HG02884 (cell line): ENCODE data around the gene PSENEN.

Experiments
- ATAC-seq: cut with Tn5 transposase; IDR thresholded peaks from one replicate; pipeline ENCODE4 v1.9.1; 2021; ENCODE audit warnings: mild to moderate bottlenecking, moderate library complexity; ENCODE audit not compliant: unreplicated experiment

The PSENEN gene, protein sequence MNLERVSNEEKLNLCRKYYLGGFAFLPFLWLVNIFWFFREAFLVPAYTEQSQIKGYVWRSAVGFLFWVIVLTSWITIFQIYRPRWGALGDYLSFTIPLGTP

DNA sequence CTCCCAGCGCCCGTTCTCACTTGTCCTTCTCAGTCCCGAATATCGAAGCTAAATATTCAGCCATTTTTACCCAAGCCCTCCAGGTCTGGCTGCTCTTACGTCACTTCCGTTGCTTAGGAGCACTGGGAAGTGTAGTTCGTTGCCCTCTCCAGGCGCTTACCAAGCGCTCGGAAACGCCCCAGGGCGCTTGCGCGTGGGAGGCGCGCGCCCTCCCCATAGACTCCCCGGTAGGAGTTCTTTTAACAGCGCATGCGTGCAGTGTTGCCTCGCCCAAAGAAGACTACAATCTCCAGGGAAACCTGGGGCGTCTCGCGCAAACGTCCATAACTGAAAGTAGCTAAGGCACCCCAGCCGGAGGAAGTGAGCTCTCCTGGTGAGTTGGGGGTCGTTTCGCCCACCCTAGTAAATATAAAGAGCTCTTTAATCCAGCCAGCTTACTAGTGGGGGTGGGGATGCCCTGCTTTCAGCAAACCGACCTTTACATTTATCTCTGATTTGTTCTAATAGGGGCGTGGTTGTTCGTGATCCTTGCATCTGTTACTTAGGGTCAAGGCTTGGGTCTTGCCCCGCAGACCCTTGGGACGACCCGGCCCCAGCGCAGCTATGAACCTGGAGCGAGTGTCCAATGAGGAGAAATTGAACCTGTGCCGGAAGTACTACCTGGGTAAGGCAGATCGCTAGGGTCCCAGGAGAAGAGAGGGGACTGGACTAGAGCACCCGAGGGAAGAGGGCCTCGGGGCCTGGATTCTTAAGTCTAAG is at the start of gene PSENEN, which contains the start of gene U2AF1L4:
Gene PSENEN, plus strand, starts transcription at position 324 of the 759 bp plus-strand sequence. Its CDS starts 280 bp downstream, at position 604.
Gene U2AF1L4, minus strand, starts transcription at position 91 of the 759 bp plus-strand sequence. Its CDS starts 27 bp downstream, at position 64.
- ATAC-seq = peak; percentile 30

DNA sequence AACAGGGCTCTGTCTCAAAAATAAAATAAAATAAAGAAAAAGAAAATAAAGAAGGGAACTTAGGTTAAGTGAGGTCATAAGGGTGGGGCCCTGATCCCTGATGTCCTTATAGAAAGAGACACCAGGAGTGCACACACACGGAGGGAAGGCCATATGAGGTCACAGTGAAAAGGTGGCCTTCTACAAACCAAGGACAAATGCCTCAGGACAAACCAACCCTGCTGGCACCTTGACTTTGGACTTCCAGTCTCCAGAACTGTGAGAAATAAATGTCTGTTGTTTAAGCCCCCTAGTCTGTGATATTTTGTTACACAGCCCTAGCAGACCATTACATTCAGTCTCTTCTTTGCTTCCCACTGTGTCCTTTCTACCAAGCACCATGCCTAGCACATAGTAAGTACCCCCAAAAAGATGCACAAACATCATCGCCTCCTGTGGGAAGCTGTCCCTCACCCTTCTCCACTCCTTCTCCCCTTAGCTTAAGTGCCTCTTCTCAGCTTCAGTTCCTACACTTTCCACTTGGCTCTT is 49.5 kb upstream of the PSENEN start:
- no peak for ATAC-seq

DNA sequence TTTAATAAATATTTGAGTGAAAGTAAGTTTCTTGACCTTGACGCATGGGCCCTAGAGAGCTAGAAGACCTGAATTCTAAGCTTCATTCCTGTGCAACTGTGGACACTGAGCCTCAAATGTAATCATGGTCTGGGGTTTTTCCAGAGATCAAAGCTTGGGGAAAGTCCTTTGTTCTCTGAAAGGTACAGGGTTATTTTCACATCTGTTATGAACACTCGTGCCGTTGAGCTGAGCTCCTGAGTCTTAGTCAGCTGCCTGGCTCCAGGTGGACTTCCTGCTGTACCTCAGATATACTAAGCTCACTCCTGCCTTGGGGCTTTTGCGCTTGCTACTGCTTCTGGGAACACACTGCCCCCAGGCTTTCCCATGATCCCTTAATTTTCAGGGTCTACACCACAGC is 48.6 kb upstream of the PSENEN start:
- ATAC-seq = no peak

DNA sequence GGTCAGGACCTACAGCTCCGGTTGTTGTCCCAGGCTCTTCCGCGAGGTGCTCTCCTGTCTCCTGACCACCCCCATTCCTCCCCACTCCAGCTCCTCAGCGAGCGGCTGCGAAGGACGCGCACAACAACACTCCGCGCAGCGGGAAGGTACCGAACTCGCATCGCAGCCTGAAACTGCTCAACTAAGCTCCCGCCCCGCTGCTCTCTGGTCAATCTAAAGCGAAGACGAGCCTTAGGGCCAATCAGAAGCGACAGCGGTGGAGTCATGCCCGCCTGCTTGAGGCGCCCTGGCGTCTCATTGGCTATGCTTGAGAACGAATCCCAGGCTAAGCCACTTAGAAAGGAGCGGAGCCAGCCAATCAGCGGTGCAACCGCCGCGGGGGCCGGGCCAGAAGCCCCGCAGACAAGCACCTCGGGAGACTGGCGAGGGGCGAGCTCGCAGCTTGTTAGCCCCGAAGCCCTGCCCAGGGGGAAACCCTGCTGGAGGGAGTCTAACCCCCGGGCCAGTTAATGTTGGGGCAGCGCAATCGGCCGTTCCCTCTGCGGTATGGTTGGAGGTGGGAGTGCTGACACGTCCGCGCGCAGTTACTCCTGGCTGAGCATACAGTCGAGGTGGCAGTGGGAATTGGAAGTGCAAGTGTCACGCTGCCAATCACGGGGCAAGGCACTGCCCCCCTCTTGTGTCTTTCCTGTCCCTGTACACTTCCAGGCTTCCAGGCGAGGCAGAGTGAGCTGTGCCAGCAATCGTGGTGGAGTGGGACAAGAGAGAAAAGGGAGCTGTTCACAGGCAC is 43.0 kb upstream of the PSENEN start:
- ATAC-seq = peak; percentile 87

DNA sequence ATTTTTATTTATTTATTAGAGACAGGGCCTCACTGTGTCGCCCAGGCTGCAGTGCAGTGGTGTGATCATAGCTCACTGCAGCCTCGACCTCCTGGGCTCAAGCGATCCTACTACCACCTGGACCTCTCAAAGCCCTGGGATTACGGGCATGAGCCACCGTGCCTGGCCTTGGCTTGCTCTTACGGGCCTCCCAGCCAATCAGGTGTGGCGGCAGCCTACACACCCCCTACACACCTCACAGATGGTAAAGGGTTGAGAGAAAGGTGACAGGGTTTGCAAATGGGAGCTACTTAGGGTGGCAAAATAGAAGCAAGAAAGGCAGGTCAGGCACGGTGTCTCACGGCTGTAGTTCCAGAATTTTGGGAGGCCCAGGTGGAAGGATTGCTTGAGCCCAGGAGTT is 42.1 kb upstream of the PSENEN start:
- ATAC-seq = no peak

DNA sequence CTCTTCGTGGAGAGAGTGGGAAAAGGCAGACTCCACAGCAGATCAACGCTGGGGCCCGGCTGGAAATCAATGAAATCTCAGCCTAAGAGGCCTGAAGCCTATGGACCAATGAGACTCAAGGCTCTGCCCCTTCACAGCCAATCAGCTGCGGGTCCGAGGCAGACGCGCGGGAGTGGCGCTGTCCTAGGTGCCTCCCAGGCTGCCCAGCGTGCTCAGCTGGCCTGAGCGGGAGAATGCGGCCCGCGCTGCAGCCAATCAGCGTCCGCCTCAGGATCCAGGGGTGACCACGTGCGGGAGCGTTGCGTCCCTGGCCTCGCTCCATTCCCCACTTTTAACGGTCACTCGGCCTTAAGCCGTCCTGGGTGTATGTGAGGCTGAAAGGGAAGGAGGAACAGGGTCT is 41.2 kb upstream of the PSENEN start, which contains the start of gene ZBTB32:
Gene ZBTB32, plus strand, starts transcription at position 341 of the 400 bp plus-strand sequence. CDS start 10,069 bp downstream, outside the sequence.
- ATAC-seq = no peak

DNA sequence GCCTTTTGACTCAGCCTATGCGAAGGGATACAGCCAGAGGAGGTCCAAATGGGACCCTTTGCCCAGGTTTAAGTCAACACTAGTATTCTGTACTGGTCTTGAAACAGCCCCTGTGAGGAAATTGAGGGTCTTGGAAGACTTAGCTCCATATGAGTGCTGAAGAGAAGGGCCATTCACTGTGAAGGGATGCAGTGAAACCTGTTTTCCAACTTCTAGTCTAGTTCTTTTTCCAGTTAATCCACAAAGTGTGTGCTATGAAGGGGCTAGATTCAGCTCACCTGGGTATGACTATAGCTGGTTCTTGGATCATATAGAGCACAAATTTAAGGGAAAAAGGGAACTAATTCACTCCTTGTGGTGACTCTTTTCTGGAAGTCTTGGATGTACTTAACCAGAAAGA is 37.1 kb upstream of the PSENEN start:
- no peak for ATAC-seq

DNA sequence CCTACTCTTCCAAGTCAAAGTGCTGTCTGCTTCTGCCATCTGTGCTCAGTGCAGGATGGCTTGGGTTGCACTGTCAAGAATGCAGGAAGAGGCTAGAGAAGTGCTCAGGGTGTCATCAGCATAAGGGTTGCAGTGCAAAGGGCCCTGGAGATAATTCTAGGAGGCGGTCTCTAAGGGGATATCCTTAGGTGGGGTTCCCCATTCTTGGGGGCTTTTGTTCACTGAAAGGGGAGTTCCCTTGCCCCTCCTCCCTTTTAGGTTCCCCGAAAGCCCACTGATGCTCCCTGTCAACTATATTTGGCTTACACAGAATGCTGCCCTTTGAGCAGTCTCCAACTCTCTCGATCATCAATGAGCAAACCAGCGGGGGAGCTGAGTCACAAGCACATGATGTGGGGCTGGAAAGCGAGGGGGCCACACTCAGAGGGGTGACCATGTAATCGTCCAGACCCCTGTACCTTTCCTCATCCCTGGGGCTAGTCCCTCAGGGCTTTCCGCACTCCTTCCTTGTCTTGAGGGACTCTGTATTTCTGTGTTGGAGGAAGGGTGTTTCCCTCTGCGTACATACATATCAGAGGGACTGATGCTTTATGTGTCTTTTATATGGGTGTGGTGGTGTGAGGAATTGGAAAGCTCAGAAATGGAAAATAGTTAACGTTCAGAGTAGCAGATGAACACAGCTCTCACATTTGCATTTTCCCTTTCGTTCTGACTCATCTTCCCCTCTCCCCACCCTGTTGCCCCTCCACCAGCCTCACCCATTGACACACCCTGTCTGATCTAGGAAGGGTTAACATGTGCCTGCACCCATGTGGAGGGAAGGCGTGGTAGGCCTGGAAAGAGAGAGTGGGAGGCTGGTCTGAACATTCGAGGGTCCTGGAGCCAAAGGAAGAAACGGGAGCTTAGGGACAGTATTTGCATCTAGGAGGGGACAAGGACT is 34.4 kb upstream of the PSENEN start:
- ATAC-seq = no peak

DNA sequence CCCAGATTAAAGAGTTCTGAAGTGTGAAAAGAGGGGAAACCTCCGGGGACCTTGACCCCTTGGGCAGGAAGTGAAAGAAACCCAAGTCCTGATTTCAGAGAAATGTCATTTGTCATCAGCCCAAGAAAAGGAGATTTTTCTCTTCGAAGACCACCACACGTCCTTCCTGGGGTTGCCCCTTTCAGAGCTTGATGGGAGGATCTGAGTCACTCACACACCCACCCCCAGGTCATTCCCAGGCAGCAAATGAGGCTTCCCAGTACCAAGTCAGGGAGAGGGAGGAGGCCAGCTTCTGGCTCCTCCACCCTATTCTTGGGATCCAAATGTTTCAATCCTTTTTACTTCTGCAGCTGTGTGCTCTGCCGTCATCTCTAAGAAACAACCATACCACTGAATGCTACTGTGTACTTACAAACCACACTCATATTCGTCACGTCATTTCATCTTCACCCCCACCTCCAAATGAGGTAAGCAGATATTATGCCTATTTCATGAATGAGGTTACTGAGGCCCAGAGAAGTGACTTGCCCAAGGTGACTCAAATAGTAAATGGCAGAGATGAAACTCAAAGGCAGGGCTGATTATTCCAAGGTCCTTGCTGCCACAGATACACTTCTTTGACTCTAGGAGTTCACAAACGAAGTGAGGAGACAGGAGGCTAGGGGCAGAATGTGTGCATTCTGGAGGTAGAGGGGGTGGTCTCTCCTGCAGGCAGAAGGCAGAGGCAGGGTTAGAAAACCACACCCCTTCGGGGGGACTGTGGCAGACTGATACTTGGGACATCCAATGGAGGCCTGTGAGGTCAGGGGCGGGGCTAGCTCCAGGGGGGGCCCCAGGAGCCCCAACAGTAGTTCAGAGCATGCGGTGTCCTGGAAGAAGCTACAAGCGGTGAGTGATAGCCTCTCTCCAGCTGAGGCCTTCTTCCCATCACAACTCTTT is 32.6 kb upstream of the PSENEN start:
- ATAC-seq = no peak

DNA sequence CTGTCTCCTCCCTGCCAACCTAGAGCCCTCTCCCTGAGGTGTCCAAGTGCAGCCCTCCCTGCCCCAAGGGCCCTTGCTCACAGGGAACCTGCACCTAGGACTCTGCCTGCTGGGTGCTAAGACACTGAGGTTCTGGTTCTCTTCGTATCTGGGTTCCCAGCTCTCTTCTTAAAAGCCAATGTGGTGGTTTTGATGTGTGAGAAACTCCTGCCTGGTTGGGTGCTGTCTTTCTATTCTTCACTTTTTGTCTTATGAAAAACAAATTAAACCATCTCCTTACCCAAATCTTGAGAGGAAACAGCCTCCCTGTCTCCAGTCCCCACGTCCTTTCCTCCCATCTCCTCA is 32.0 kb upstream of the PSENEN start:
- no peak for ATAC-seq

DNA sequence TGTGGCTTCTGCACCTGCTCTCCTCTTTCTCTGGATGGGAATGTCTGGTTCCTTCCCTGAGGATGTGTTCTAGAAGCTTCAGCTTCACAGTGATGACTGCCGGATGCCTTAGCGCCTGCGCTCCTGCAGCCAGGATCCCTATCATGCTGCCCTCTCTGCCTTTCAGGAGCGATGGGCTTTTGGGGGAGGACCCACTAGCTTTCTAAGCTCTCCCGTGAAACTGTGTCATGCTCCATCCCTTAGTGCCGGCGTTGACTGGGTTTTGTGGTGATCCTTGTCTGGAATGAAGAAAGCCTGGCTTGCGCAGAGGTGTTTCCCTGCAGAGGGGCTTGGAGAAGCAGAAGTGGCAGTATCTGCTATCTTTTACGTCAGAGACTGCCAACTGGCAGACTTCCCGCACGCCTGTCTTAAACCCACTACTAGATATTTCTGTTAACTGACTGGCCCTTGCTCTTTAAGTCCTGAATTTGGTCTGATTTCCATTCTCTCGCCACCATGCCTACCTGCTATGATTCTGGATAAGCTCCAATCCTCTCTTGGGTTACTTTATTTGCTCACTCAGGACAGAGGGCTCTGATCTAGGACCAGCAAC is 31.5 kb upstream of the PSENEN start:
- ATAC-seq = no peak

DNA sequence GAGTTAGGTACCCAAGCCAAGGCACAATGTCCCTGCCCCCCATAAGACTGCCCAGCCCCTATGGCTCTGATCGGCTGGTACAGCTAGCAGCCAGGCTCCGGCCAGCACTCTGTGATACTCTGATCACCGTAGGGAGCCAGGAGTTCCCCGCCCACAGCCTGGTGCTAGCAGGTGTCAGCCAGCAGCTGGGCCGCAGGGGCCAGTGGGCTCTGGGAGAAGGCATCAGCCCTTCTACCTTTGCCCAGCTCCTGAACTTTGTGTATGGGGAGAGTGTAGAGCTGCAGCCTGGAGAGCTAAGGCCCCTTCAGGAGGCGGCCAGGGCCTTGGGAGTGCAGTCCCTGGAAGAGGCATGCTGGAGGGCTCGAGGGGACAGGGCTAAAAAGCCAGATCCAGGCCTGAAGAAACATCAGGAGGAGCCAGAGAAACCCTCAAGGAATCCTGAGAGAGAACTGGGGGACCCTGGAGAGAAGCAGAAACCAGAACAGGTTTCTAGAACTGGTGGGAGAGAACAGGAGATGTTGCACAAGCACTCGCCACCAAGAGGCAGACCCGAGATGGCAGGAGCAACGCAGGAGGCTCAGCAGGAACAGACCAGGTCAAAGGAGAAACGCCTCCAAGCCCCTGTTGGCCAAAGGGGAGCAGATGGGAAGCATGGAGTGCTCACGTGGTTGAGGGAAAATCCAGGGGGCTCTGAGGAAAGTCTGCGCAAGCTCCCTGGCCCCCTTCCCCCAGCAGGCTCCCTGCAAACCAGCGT is 30.7 kb upstream of the PSENEN start:
- no peak for ATAC-seq

DNA sequence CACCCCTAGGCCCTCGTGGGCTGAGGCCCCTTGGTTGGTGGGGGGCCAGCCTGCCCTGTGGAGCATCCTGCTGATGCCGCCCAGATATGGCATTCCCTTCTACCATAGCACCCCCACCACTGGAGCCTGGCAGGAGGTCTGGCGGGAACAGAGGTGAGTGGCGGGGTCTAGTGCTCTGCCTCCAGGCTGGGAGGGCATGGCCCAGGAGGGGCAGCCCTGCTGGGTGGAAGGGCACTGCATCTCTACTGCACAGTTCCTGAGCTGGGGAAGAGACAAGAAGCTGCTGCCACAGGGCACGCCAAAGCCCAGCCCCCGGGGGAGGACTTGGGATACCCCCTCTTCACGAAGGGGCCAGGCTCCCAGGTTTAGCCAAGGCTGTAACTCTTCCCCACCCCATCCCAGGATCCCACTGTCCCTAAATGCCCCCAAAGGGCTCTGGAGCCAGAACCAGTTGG is 30.1 kb upstream of the PSENEN start:
- no peak for ATAC-seq

DNA sequence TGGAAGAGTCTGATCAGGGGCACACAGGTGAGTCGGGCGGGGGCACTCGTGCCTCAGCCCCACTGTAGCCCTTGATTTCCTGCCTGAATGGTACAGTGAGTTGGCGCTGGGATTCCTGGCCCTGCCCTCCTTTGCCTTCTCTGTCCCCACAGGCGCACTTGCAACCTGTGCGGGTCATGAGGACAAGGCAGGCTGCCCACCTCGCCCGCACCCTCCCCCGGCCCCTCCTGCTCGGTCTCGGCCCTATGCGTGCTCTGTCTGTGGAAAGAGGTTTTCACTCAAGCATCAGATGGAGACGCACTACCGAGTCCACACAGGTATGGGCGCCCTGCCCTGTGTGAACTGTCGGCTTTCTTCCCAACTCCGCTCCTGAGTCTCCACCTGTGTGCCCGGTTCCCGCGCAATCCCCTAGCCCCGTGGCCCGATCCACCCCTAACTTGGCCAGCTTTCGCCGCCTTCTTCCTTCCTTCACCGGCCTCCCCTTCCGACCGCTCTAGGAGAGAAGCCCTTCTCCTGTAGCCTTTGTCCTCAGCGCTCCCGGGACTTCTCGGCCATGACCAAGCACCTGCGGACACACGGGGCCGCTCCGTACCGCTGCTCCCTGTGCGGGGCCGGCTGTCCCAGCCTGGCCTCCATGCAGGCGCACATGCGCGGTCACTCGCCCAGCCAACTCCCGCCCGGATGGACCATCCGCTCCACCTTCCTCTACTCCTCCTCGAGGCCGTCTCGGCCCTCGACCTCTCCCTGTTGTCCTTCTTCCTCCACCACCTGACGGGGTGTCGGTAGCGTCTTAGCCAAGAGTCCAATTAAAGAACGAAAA is 29.3 kb upstream of the PSENEN start:
- no peak for ATAC-seq

DNA sequence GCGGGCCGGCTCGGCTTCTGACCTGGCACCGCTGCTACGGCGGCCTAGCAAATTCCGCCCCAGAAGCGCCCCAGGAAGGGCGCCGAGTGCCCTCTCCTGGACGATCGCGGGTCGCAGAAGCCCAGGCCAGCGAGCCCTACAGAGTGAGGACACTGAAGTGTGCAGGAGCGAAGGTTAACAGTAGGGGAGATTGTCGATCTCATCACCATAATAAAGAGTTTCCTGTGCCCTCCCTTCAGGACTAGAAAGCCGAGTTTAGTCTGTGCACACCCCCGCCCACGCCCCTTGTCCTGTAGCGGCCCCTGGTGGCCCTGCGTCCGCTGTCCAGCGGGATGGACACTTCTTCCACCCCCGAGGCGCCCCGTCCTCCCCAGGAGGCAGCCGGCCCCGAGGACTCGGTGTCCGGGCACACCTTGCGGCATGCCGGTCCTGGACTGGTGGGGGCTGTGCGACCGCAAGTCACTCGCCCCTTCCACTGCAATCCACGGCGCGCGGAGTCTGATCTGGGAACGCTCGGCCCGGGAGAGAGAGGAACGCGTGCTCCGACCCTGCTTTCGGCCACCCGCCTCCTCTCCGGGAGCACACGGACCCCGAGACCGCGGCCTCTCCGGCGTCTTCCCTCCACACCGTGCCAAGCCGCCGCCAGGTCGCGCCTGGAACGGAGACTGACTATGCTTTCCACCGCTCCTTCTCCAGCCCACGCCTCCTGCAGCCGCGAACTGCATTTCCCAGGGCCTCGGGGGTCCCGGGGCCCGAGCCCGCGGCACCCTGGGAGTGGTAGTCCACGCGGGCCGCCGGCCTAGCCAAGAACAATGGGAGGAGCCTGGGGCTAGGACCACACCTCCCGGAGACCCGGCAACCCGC is 28.4 kb upstream of the PSENEN start:
- ATAC-seq = peak; percentile 67

DNA sequence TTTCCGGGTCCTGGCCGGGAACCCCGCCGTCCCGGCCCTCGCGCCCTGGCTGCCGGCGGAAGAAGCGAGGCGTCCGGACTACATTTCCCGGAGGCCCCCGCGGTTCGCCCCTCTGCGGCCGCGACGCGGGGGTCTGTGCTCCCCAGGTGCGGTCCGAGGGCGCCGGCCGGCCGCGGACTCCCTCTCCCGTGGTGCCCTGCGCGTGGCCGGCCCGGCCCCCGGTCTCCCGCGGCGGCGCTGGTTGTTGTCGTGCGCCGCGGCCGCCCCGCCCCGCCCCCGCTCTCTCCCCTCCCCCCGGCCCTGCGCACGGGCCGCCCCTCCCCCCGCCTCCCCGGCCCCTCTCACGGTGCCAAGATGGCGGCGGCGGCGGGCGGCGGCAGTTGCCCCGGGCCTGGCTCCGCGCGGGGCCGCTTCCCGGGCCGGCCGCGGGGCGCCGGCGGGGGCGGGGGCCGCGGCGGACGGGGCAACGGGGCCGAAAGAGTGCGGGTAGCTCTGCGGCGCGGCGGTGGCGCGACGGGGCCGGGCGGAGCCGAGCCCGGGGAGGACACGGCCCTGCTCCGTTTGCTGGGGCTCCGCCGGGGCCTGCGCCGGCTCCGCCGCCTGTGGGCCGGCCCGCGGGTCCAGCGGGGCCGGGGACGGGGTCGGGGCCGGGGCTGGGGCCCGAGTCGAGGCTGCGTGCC is 27.6 kb upstream of the PSENEN start, which contains the start of gene KMT2B:
Gene KMT2B, plus strand, starts transcription at position 339 of the 680 bp plus-strand sequence. Its CDS starts 16 bp downstream, at position 355.
- no peak for ATAC-seq
